Cardiac muscle cell (in vitro differentiated cells and primary cell): ENCODE results near the gene CACNA2D1. TPM values are rescaled to one million over a fixed set of nuclear protein-coding genes. Genes with fewer than 3 reads are reported as not detected.

ENCODE experiments used
- DNase-seq, 2 donors: peaks; one replicate each; pipeline versions ENCODE4 v3.0.0 to v3.0.0-alpha.2; 2010 to 2017; ENCODE audit warnings: low read depth in 1 of 2, low spot score in 1 of 2
- H3K27ac ChIP-seq: fragments of 200-600 bp; sonication (generic); 2 replicates; pipeline ENCODE4 v1.5.1; 2016
- H3K27me3 ChIP-seq: fragments of 200-600 bp; sonication (generic); 2 replicates; pipeline ENCODE4 v1.6.0; 2016; ENCODE audit warnings: control low read depth
- H3K36me3 ChIP-seq: fragments of 200-600 bp; sonication (generic); 2 replicates; pipeline ENCODE4 v1.5.1; 2016; ENCODE audit warnings: control low read depth
- H3K4me1 ChIP-seq: fragments of 200-600 bp; sonication (generic); 2 replicates; pipeline ENCODE4 v1.8.1; 2017; ENCODE audit warnings: low read depth, mild to moderate bottlenecking, mixed run types
- H3K4me3 ChIP-seq: fragments of 200-600 bp; sonication (generic); 2 replicates; pipeline ENCODE4 v1.5.1; 2016; ENCODE audit warnings: mild to moderate bottlenecking
- H3K9me3 ChIP-seq: fragments of 200-600 bp; sonication (generic); 2 replicates; pipeline ENCODE4 v1.5.1; 2017; ENCODE audit warnings: low read depth, mild to moderate bottlenecking, control low read depth
- polyA plus RNA-seq: library from polyadenylated mRNA; unstranded; fragments of >200 nt; fragmentation: Nextera tagmentation; extraction: Ambion mirVana; gene quantifications from 2 replicates; pipeline ENCODE4 v1.2.1, GENCODE V29; 2016
- total RNA-seq: library from RNA; depleted of rRNA; stranded (reverse); fragments of >200 nt; gene quantifications from 2 replicates; pipeline ENCODE4 v1.2.3, GENCODE V29; 2016
- TF ChIP-seq, protein P1 (sequence below): IDR thresholded peaks from 2 replicates; pipeline ENCODE4 v1.5.1; 2012; ENCODE audit warnings: low read depth, mild to moderate bottlenecking, low read length

Gene CACNA2D1
- total and polyA plus RNA-seq, 2 experiments from 2014 or later: 4.5 to 20.3 TPM

DNA sequence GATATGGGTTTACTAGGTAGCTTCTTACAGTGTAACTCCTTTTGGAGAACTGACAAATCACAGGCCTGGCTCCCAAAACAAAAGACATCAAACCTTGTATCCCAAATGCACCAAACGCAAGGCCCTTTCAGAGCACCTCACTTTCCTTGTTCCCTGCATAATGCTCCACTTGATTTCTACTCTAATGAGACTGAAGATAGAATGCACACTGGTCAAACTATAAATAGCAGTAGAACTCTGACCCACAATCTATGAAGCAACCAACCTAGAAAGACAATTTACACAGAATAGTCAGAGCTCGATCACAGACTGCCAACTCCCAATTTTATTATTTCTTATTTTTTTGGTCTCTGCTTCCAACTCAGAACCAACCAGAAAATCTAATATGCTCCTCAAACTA is 214.4 kb downstream of the CACNA2D1 start:
- H3K27ac ChIP-seq: no peak overlapping the region
- no peak for DNase-seq
- H3K4me1 ChIP-seq: no peaks in the 10 kb centered on the region
- H3K36me3 ChIP-seq: no peaks in the 10 kb centered on the region
- TF ChIP-seq, protein P1, sequence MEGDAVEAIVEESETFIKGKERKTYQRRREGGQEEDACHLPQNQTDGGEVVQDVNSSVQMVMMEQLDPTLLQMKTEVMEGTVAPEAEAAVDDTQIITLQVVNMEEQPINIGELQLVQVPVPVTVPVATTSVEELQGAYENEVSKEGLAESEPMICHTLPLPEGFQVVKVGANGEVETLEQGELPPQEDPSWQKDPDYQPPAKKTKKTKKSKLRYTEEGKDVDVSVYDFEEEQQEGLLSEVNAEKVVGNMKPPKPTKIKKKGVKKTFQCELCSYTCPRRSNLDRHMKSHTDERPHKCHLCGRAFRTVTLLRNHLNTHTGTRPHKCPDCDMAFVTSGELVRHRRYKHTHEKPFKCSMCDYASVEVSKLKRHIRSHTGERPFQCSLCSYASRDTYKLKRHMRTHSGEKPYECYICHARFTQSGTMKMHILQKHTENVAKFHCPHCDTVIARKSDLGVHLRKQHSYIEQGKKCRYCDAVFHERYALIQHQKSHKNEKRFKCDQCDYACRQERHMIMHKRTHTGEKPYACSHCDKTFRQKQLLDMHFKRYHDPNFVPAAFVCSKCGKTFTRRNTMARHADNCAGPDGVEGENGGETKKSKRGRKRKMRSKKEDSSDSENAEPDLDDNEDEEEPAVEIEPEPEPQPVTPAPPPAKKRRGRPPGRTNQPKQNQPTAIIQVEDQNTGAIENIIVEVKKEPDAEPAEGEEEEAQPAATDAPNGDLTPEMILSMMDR: no peak
- no peaks in the 10 kb centered on the region for H3K9me3 ChIP-seq
- H3K27me3 ChIP-seq: no peaks in the 10 kb centered on the region
- no peak overlapping the region for H3K4me3 ChIP-seq

DNA sequence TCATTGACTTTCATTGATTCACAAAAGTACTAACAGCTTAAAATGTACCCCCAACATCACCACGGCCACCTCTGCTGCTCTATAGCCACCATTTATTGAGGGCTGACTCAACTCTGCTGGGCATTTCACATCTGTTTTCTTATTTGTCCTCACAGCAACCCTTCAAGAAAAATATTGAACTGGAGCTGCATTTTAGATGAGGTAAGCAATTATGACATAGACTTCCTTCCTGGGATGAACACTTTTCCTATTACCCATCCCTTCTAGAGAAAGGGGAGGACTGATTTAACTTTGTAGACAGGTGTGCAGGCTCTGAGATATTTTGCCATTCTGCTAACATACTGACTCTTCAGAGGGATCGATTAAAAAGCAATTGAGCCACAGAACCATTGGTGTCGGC is 217.4 kb downstream of the CACNA2D1 start:
- H3K9me3 ChIP-seq: no peaks in the 10 kb centered on the region
- TF ChIP-seq, protein P1: no peak
- no peak overlapping the region for H3K27ac ChIP-seq
- no peaks in the 10 kb centered on the region for H3K36me3 ChIP-seq
- H3K27me3 ChIP-seq: no peaks in the 10 kb centered on the region
- no peak for DNase-seq
- H3K4me1 ChIP-seq: no peaks in the 10 kb centered on the region
- H3K4me3 ChIP-seq: no peak overlapping the region

DNA sequence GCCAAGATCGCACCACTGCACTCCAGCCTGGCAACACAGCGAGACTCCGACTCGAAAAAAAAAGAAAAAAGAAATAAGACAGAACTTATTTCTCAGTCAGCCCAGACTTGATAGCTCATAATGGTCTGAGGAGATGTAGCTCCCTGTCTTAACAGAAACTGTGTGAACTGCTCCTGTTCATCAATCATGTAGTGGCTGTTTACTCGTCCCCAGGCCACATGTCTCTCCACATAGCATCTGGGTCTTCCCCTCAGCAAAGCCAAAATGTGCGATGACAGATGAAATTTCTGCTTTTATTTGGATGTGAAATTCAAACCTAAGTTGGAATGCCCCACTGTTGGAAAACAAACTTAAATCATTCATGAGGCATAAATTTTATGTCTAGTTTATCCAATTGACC is 219.0 kb downstream of the CACNA2D1 start:
- H3K4me1 ChIP-seq: no peaks in the 10 kb centered on the region
- H3K4me3 ChIP-seq: no peak overlapping the region
- no peaks in the 10 kb centered on the region for H3K9me3 ChIP-seq
- no peak overlapping the region for H3K27ac ChIP-seq
- TF ChIP-seq, protein P1: no peak
- H3K36me3 ChIP-seq: no peaks in the 10 kb centered on the region
- H3K27me3 ChIP-seq: no peaks in the 10 kb centered on the region
- no peak for DNase-seq

DNA sequence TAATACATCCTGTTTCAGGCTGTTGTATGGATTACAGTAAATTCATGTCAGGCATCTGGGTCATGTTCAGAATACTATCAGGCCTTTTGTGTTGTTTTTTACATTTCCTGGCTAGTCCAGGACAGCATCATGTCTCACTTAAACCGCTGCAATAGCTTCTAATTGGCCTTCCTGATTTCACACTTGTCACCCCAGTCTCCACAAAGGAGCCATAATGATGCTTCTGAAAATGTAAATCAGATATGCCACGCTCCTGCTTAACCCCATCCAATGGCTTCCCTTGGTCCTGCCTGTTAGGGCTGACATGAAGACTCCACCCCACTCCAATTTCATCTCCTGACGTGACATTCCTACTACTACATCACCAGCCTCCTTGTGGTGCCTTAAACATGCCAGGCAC is 220.0 kb downstream of the CACNA2D1 start:
- TF ChIP-seq, protein P1: no peak
- H3K4me1 ChIP-seq: no peaks in the 10 kb centered on the region
- DNase-seq: no peak

DNA sequence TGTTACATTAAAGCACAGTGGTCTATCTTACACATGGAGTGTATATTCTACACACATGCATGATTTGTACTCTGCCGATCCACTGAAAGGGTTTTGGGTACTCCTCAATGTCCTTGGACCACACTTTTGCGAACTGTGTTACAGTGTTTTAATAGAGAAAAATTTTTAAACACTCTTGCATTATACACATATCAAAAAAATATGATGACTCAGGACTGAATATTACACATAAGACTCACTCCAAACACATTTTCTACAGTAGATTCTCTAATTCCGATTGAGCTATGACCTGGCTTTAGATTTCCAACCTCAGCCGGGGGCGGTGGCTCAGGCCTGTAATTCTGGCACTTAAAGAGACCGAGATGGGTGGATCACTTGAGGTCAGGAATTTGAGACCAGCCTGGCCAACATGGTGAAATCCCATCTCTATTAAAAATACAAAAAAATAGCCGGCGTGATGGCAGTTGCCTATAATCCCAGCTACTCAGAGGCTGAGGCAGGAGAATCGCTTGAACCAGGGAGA is 222.4 kb downstream of the CACNA2D1 start:
- H3K4me1 ChIP-seq: no peaks in the 10 kb centered on the region
- TF ChIP-seq, protein P1: no peak
- H3K36me3 ChIP-seq: no peaks in the 10 kb centered on the region
- no peak overlapping the region for H3K27ac ChIP-seq
- no peaks in the 10 kb centered on the region for H3K27me3 ChIP-seq
- H3K4me3 ChIP-seq: no peak overlapping the region
- DNase-seq: peak in 1 of 2 donors; percentile 9
- no peaks in the 10 kb centered on the region for H3K9me3 ChIP-seq

More for the DNA sequence above, 220.0 kb downstream of the CACNA2D1 start:
- Histone ChIP-seq H3K27me3 (no peaks in the 10 kb centered on the region), H3K4me3 (no peak overlapping the region), H3K27ac (no peak overlapping the region), H3K9me3 (no peaks in the 10 kb centered on the region), H3K36me3 (no peaks in the 10 kb centered on the region)
